Measurements from ENCODE around the gene CTDSPL. TPM values are rescaled to one million over a fixed set of nuclear protein-coding genes. Genes with fewer than 3 reads are reported as not detected.

The CTDSPL gene
- total and polyA plus RNA-seq, 7 donors: 19.1 to 69.1 (median 46.3) TPM

GRCh38 chr3:37862219-37862902 is 681 bp downstream of the CTDSPL start:
- peaks cover 0 to 44% (median 33%) of the 10 kb centered on the region in 4 donors for H3K4me1 ChIP-seq
- peaks cover 0 to 3% (median 0%) of the 10 kb centered on the region in 4 donors for H3K9me3 ChIP-seq
- H3K27ac ChIP-seq: peak overlapping the region; percentile 78 to 94 (median 88)
- WGBS, 2 donors: 2 to 8% methylated on average over 38 of the region's 38 CpGs
- no peaks in the 10 kb centered on the region for H3K36me3 ChIP-seq
- H3K4me3 ChIP-seq: peak overlapping the region; percentile 57 to 92 (median 83)
- H3K27me3 ChIP-seq: no peaks in the 10 kb centered on the region
- DNase-seq: peak; percentile 75
- peak in 1 of 4 donors; percentile 14 for TF ChIP-seq POLR2AphosphoS5 (IDR thresholded peaks at IDR 0.05)
- TF ChIP-seq EP300 (IDR thresholded peaks at IDR 0.05): no peak
- TF ChIP-seq CTCF (IDR thresholded peaks at IDR 0.05): no peak
- no peak for TF ChIP-seq POLR2A (IDR thresholded peaks at IDR 0.05)
- intact Hi-C loops (cut with DNase I): loop anchor here (1.0 kb wide), 1 partner anchor 8 kb away; no protein-coding TSS in a partner anchor

- H3K36me3 ChIP-seq: no peaks in the 10 kb centered on the region
- H3K27ac ChIP-seq: peak overlapping the region; percentile 78 to 94 (median 88)
- 19 to 40% methylated on average over 13 of the region's 13 CpGs for WGBS, 2 donors
- intact Hi-C loops (cut with DNase I): loop anchor here (1.0 kb wide), 1 partner anchor 7 kb away; no protein-coding TSS in a partner anchor
- H3K4me1 ChIP-seq: peaks cover 0 to 44% (median 33%) of the 10 kb centered on the region in 4 donors
- TF ChIP-seq CTCF (IDR thresholded peaks at IDR 0.05): no peak
- TF ChIP-seq EP300 (IDR thresholded peaks at IDR 0.05): peak in 1 of 4 donors; percentile 52
- TF ChIP-seq POLR2AphosphoS5 (IDR thresholded peaks at IDR 0.05): peak in 3 of 4 donors; percentile 12 to 58 (median 17)
- TF ChIP-seq POLR2A (IDR thresholded peaks at IDR 0.05): peak in 1 of 2 donors; percentile 30
- DNase-seq: peak; percentile 78
- H3K9me3 ChIP-seq: peaks cover 0 to 3% (median 0%) of the 10 kb centered on the region in 4 donors
- no peaks in the 10 kb centered on the region for H3K27me3 ChIP-seq
- H3K4me3 ChIP-seq: peak overlapping the region; percentile 57 to 92 (median 83)
Measured at GRCh38 chr3:37862903-37863815, 1.5 kb downstream of the CTDSPL start.

- H3K4me1 ChIP-seq: peaks cover 0 to 44% (median 33%) of the 10 kb centered on the region in 4 donors
- TF ChIP-seq POLR2A (IDR thresholded peaks at IDR 0.05) (no peak), EP300 (IDR thresholded peaks at IDR 0.05) (no peak), CTCF (IDR thresholded peaks at IDR 0.05) (no peak), POLR2AphosphoS5 (IDR thresholded peaks at IDR 0.05) (no peak)
- WGBS, 2 donors: 23 to 55% methylated on average over 5 of the region's 5 CpGs
- H3K36me3 ChIP-seq: no peaks in the 10 kb centered on the region
- H3K27me3 ChIP-seq: no peaks in the 10 kb centered on the region
- H3K27ac ChIP-seq: peak overlapping the region; percentile 78 to 94 (median 88)
- intact Hi-C loops (cut with DNase I): no loop called here
- H3K4me3 ChIP-seq: peak overlapping the region in 2 of 4 donors; percentile 82 to 84
- peaks cover 0 to 3% (median 0%) of the 10 kb centered on the region in 4 donors for H3K9me3 ChIP-seq
- no peak for DNase-seq
Measured at GRCh38 chr3:37863949-37864822, 2.5 kb downstream of the CTDSPL start.

GRCh38 chr3:37864904-37865303 is 3.2 kb downstream of the CTDSPL start:
- Histone ChIP-seq H3K9me3 (peaks cover 0 to 3% (median 0%) of the 10 kb centered on the region in 4 donors), H3K36me3 (no peaks in the 10 kb centered on the region), H3K27me3 (no peaks in the 10 kb centered on the region), H3K4me1 (peaks cover 0 to 40% (median 28%) of the 10 kb centered on the region in 4 donors), H3K4me3 (no peak overlapping the region), H3K27ac (peak overlapping the region in 2 of 4 donors; percentile 86 to 91)
- TF ChIP-seq POLR2A (IDR thresholded peaks at IDR 0.05) (no peak), EP300 (IDR thresholded peaks at IDR 0.05) (no peak), POLR2AphosphoS5 (IDR thresholded peaks at IDR 0.05) (no peak), CTCF (IDR thresholded peaks at IDR 0.05) (no peak)
- WGBS, 2 donors: 4 to 18% methylated on average over 1 of the region's 1 CpG
- intact Hi-C loops (cut with DNase I): no loop called here
- DNase-seq: no peak

Data from sigmoid colon (tissue), 7 donors.